ENCODE measurements around the gene RPS27L. TPM values are rescaled to one million over a fixed set of nuclear protein-coding genes. Genes with fewer than 3 reads are reported as not detected.

The RPS27L gene
- total and polyA plus RNA-seq, 2 experiments from 2014 or later: 85.9 to 1,011 TPM

GRCh38 chr15:63206079-63206478 is 48.8 kb upstream of the RPS27L start (continued):
- TF ChIP-seq, protein P1, sequence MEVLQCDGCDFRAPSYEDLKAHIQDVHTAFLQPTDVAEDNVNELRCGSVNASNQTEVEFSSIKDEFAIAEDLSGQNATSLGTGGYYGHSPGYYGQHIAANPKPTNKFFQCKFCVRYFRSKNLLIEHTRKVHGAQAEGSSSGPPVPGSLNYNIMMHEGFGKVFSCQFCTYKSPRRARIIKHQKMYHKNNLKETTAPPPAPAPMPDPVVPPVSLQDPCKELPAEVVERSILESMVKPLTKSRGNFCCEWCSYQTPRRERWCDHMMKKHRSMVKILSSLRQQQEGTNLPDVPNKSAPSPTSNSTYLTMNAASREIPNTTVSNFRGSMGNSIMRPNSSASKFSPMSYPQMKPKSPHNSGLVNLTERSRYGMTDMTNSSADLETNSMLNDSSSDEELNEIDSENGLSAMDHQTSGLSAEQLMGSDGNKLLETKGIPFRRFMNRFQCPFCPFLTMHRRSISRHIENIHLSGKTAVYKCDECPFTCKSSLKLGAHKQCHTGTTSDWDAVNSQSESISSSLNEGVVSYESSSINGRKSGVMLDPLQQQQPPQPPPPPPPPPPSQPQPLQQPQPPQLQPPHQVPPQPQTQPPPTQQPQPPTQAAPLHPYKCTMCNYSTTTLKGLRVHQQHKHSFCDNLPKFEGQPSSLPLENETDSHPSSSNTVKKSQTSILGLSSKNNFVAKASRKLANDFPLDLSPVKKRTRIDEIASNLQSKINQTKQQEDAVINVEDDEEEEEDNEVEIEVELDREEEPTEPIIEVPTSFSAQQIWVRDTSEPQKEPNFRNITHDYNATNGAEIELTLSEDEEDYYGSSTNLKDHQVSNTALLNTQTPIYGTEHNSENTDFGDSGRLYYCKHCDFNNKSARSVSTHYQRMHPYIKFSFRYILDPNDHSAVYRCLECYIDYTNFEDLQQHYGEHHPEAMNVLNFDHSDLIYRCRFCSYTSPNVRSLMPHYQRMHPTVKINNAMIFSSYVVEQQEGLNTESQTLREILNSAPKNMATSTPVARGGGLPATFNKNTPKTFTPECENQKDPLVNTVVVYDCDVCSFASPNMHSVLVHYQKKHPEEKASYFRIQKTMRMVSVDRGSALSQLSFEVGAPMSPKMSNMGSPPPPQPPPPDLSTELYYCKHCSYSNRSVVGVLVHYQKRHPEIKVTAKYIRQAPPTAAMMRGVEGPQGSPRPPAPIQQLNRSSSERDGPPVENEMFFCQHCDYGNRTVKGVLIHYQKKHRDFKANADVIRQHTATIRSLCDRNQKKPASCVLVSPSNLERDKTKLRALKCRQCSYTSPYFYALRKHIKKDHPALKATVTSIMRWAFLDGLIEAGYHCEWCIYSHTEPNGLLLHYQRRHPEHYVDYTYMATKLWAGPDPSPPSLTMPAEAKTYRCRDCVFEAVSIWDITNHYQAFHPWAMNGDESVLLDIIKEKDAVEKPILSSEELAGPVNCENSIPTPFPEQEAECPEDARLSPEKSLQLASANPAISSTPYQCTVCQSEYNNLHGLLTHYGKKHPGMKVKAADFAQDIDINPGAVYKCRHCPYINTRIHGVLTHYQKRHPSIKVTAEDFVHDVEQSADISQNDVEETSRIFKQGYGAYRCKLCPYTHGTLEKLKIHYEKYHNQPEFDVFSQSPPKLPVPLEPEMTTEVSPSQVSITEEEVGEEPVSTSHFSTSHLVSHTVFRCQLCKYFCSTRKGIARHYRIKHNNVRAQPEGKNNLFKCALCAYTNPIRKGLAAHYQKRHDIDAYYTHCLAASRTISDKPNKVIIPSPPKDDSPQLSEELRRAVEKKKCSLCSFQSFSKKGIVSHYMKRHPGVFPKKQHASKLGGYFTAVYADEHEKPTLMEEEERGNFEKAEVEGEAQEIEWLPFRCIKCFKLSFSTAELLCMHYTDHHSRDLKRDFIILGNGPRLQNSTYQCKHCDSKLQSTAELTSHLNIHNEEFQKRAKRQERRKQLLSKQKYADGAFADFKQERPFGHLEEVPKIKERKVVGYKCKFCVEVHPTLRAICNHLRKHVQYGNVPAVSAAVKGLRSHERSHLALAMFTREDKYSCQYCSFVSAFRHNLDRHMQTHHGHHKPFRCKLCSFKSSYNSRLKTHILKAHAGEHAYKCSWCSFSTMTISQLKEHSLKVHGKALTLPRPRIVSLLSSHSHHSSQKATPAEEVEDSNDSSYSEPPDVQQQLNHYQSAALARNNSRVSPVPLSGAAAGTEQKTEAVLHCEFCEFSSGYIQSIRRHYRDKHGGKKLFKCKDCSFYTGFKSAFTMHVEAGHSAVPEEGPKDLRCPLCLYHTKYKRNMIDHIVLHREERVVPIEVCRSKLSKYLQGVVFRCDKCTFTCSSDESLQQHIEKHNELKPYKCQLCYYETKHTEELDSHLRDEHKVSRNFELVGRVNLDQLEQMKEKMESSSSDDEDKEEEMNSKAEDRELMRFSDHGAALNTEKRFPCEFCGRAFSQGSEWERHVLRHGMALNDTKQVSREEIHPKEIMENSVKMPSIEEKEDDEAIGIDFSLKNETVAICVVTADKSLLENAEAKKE (CRISPR knock-in tag; IDR thresholded peaks at IDR 0.05): no peak
- TF ChIP-seq POLR2AphosphoS5 (IDR thresholded peaks at IDR 0.05; ENCODE audit: low read depth): no peak
- TF ChIP-seq STAT1 (IDR thresholded peaks at IDR 0.05; ENCODE audit: unreplicated experiment): no peak
- TF ChIP-seq CREB1 (CRISPR knock-in tag; IDR thresholded peaks at IDR 0.05; ENCODE audit: low read depth): no peak
- no peak for TF ChIP-seq CTCF (conservative IDR thresholded peaks at IDR 0.05; ENCODE audit: low read depth in 2 of 2)
- no peak for TF ChIP-seq ZNF114 (CRISPR knock-in tag; IDR thresholded peaks at IDR 0.05)
- no peak for TF ChIP-seq EZH2 (IDR thresholded peaks at IDR 0.05; ENCODE audit: low read depth, unreplicated experiment)
- no peak for TF ChIP-seq ZNF331 (CRISPR knock-in tag; IDR thresholded peaks at IDR 0.05; ENCODE audit: low read depth)

Data from GM23338 (cell line).